ENCODE measurements around the gene TSSK1B. TPM values are rescaled to one million over a fixed set of nuclear protein-coding genes. Genes with fewer than 3 reads are reported as not detected.

Gene TSSK1B
- total and polyA plus RNA-seq, 7 donors: not detected

DNA sequence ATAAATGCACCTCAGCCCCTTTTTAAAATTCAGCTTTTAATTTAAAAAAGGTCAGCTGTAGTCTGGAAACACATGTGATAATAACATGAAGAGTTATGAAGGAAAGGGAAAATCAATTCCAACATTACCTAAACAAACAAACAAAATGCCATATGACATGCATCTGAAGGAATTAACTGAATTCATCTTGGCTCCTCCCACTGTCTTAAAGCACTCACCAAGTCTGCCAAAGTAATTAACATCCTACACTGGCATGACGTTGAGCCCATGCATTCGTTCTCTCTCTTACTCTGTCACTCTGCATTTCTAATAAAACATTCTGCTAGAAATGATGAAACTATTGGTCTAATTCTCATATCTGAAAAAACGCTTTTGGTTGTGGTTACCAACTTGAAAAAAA, 37.7 kb downstream of the TSSK1B start:
- Histone ChIP-seq H3K4me3 (no peak overlapping the region), H3K9me3 (no peaks in the 10 kb centered on the region), H3K36me3 (ENCODE audit: insufficient read depth in 1 of 2, low read depth in 1 of 2) (no peaks in the 10 kb centered on the region), H3K27ac (no peak overlapping the region), H3K4me1 (no peaks in the 10 kb centered on the region), H3K27me3 (ENCODE audit: insufficient read depth in 3 of 3, low read length in 2 of 3) (no peaks in the 10 kb centered on the region)
- intact Hi-C loops (cut with DNase I): loop anchor here in 1 of 2 donors (10.0 kb wide), 1 partner anchor 98 kb away; no protein-coding TSS in a partner anchor
- DNase-seq (no peak), ATAC-seq (no peak)
- TF ChIP-seq, protein P1, sequence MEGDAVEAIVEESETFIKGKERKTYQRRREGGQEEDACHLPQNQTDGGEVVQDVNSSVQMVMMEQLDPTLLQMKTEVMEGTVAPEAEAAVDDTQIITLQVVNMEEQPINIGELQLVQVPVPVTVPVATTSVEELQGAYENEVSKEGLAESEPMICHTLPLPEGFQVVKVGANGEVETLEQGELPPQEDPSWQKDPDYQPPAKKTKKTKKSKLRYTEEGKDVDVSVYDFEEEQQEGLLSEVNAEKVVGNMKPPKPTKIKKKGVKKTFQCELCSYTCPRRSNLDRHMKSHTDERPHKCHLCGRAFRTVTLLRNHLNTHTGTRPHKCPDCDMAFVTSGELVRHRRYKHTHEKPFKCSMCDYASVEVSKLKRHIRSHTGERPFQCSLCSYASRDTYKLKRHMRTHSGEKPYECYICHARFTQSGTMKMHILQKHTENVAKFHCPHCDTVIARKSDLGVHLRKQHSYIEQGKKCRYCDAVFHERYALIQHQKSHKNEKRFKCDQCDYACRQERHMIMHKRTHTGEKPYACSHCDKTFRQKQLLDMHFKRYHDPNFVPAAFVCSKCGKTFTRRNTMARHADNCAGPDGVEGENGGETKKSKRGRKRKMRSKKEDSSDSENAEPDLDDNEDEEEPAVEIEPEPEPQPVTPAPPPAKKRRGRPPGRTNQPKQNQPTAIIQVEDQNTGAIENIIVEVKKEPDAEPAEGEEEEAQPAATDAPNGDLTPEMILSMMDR (IDR thresholded peaks at IDR 0.05): no peak
- WGBS, 3 donors: 55 to 60% (median 58%) methylated on average over 3 of the region's 3 CpGs

GRCh38 chr5:113394658-113395057, 40.1 kb downstream of the TSSK1B start:
- no peaks in the 10 kb centered on the region for H3K4me1 ChIP-seq
- peaks cover 0 to 2% (median 0%) of the 10 kb centered on the region in 3 donors for H3K27me3 ChIP-seq (ENCODE audit: insufficient read depth in 3 of 3, low read length in 2 of 3)
- 90 to 97% (median 94%) methylated on average over 2 of the region's 2 CpGs for WGBS, 3 donors
- H3K36me3 ChIP-seq (ENCODE audit: insufficient read depth in 1 of 2, low read depth in 1 of 2): no peaks in the 10 kb centered on the region
- no peak overlapping the region for H3K4me3 ChIP-seq
- TF ChIP-seq, protein P1 (IDR thresholded peaks at IDR 0.05): no peak
- H3K9me3 ChIP-seq: no peaks in the 10 kb centered on the region
- H3K27ac ChIP-seq: no peak overlapping the region
- intact Hi-C loops (cut with DNase I): loop anchor here in 1 of 2 donors (10.0 kb wide), 1 partner anchor 100 kb away; no protein-coding TSS in a partner anchor
- DNase-seq: no peak
- ATAC-seq: no peak

DNA sequence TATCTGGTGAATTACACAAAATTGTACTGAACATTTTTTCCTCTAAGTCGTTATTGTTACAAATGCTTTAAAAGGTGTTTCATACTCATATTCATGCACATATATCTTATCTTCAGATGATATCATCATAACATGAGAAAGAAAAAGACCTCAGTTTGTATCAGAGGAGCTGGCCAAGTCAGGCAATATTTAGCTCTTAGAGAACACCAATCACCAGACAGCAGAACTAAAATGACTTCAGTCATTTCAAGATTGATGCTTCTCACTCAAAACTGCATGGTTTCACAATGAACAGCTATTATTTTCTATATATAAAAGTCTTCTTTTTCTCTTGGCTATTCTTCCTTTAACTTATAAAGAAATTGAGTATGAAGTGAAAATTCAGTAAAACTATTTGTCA, 44.6 kb downstream of the TSSK1B start:
- WGBS, 3 donors: 85 to 94% (median 91%) methylated on average over 1 of the region's 1 CpG
- Histone ChIP-seq H3K27ac (no peak overlapping the region), H3K9me3 (no peaks in the 10 kb centered on the region), H3K36me3 (ENCODE audit: insufficient read depth in 1 of 2, low read depth in 1 of 2) (no peaks in the 10 kb centered on the region), H3K4me3 (no peak overlapping the region), H3K27me3 (ENCODE audit: insufficient read depth in 3 of 3, low read length in 2 of 3) (peaks cover 0 to 4% (median 0%) of the 10 kb centered on the region in 3 donors), H3K4me1 (no peaks in the 10 kb centered on the region)
- TF ChIP-seq, protein P1 (IDR thresholded peaks at IDR 0.05): no peak
- DNase-seq (no peak), ATAC-seq (no peak)
- intact Hi-C loops (cut with DNase I): loop anchor here in 1 of 2 donors (10.0 kb wide), 1 partner anchor 105 kb away; no protein-coding TSS in a partner anchor

GRCh38 chr5:113389116-113389515, 45.7 kb downstream of the TSSK1B start:
- no peak for DNase-seq
- 94 to 98% (median 96%) methylated on average over 4 of the region's 4 CpGs for WGBS, 3 donors
- Histone ChIP-seq H3K4me3 (no peak overlapping the region), H3K36me3 (ENCODE audit: insufficient read depth in 1 of 2, low read depth in 1 of 2) (no peaks in the 10 kb centered on the region), H3K9me3 (no peaks in the 10 kb centered on the region), H3K27me3 (ENCODE audit: insufficient read depth in 3 of 3, low read length in 2 of 3) (peaks cover 0 to 4% (median 0%) of the 10 kb centered on the region in 3 donors), H3K27ac (no peak overlapping the region), H3K4me1 (no peaks in the 10 kb centered on the region)
- intact Hi-C loops (cut with DNase I): no loop called here
- TF ChIP-seq, protein P1 (IDR thresholded peaks at IDR 0.05): no peak
- no peak for ATAC-seq

DNA sequence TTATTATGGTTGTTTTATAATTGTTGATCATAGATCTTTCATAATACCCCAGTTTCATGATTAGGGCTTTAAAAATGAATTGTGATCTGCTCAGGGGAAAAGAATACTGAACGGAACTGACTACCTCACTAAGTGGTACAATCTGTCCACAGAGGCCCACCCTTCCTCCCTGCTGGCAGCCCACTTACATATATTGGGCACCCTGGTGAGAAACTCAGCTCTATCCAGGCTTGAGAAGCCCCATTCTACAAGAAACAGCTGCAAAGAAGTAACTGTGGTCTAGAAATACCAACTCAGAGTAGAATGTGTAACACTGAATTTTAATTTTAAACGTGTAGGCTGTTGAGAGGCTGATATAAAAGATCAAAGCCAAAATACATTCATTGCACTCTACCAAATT, 46.9 kb downstream of the TSSK1B start:
- no peaks in the 10 kb centered on the region for H3K9me3 ChIP-seq

More for the DNA sequence above, 46.9 kb downstream of the TSSK1B start:
- no peak overlapping the region for H3K27ac ChIP-seq
- intact Hi-C loops (cut with DNase I): no loop called here
- TF ChIP-seq, protein P1 (IDR thresholded peaks at IDR 0.05): no peak
- H3K4me3 ChIP-seq: no peak overlapping the region
- no peaks in the 10 kb centered on the region for H3K36me3 ChIP-seq (ENCODE audit: insufficient read depth in 1 of 2, low read depth in 1 of 2)
- no peaks in the 10 kb centered on the region for H3K4me1 ChIP-seq
- 60 to 71% (median 68%) methylated on average over 2 of the region's 2 CpGs for WGBS, 3 donors
- no peak for ATAC-seq
- DNase-seq: no peak
- H3K27me3 ChIP-seq (ENCODE audit: insufficient read depth in 3 of 3, low read length in 2 of 3): peaks cover 0 to 4% (median 0%) of the 10 kb centered on the region in 3 donors

All from psoas muscle (tissue), 8 donors.